Breast epithelium (tissue), 4 donors: Measurements from ENCODE around the gene PLXNA4. TPM values are rescaled to one million over a fixed set of nuclear protein-coding genes. Genes with fewer than 3 reads are reported as not detected.
"Not testable (repeated sequence)": the region's sequence is repeated elsewhere in the genome, so short reads cannot be mapped to it uniquely, and the experiment has no call there.

Experiments
- DNase-seq, 2 donors: peaks; one replicate each; pipeline ENCODE4 v3.0.0-alpha.2; 2019; ENCODE audit warnings: low spot score in 2 of 2
- H3K27ac ChIP-seq, 2 donors: fragments of 200-600 bp; sonication (generic) in 1 of 2; one replicate each; pipeline ENCODE4 v1.5.1; 2016 to 2019; ENCODE audit warnings: mild to moderate bottlenecking in 1 of 2
- H3K27me3 ChIP-seq, 2 donors: fragments of 200-600 bp; sonication (generic) in 1 of 2; one replicate each; pipeline versions ENCODE4 v1.5.1 to v1.6.0; 2017 to 2019; ENCODE audit warnings: control low read depth in 1 of 2, mild to moderate bottlenecking in 1 of 2
- H3K36me3 ChIP-seq: fragments of 200-600 bp; one replicate; pipeline ENCODE4 v1.5.1; 2019
- H3K4me1 ChIP-seq, 2 donors: fragments of 200-600 bp; sonication (generic); one replicate each; pipeline ENCODE4 v1.5.1; 2016 to 2019; ENCODE audit warnings: control low read depth in 1 of 2
- H3K4me3 ChIP-seq, 3 donors: fragments of 200-600 bp; sonication (generic); 1 replicate in 2 of 3; 2 replicates in 1 of 3; pipeline ENCODE4 v1.5.1; 2016 to 2019; ENCODE audit warnings: mild to moderate bottlenecking in 3 of 3, moderate library complexity in 2 of 3
- H3K9me3 ChIP-seq, 2 donors: fragments of 200-600 bp; sonication (generic) in 1 of 2; one replicate each; pipeline ENCODE4 v1.5.1; 2016 to 2019; ENCODE audit warnings: control low read depth in 1 of 2
- POLR2A ChIP-seq: fragments of 450-650 bp; IDR thresholded peaks from one replicate; pipeline ENCODE4 v1.6.1; 2016; ENCODE audit warnings: antibody characterized with exemption, mild to moderate bottlenecking, moderate library complexity
- POLR2AphosphoS5 ChIP-seq, 3 donors: sonication (generic); formaldehyde crosslinking; IDR thresholded peaks; one replicate each; pipeline ENCODE4 v1.6.1; 2017; ENCODE audit warnings: antibody characterized with exemption in 3 of 3
- intact Hi-C: fragments of 100-400 bp; cut with DNase I; formaldehyde crosslinking; loops from one replicate; pipeline ENCODE4 v1.15.1; 2023; ENCODE audit warnings: low total_unique reads
- total RNA-seq, 3 donors: library from RNA; depleted of rRNA; stranded (reverse); fragments of >200 nt; gene quantifications; one replicate each; pipeline ENCODE4 v1.1.0, GENCODE V29; 2016
- TF ChIP-seq, protein P1 (sequence below), 3 donors: fragments of 450-650 bp; IDR thresholded peaks; one replicate each; pipeline ENCODE4 v1.5.1; 2016 to 2017; ENCODE audit warnings: antibody characterized with exemption in 3 of 3, mild to moderate bottlenecking in 3 of 3, moderate library complexity in 3 of 3

Gene PLXNA4
- total RNA-seq, 3 donors from 2014 or later, result 7.2 to 32.5 (median 26.2) TPM

DNA sequence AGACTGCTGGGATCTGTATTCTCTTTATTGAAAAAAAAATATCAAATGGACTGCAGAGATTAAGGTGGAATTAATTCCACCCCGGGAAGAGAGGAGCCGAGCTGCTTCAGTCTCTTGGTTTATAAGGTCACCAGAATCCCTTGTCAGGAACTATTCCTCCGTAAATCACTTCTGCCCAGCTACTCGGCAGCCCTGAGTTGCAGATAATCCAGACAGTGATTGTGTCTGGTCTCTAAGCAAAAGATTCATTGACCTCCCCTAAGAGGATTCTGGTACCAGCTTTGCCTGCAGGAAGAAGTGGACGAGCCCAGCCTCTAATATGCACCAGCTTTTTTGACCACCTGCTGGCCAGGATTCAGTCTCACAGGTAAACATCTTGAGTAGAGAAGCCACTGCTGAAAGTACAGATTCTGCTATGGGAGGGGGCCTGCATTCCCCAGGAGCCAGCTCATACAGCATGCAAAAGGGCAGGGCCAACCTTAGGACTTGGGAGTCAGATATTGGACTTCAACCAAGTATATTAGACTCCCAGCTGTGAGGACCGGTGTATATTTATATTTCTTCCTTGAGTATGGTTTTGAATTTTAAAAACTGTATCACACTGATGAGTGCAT lies 27.1 kb upstream of the PLXNA4 start:
- no peak overlapping the region for H3K4me3 ChIP-seq
- H3K9me3 ChIP-seq, result no peaks in the 10 kb centered on the region
- no peak overlapping the region for H3K27ac ChIP-seq
- no peaks in the 10 kb centered on the region for H3K27me3 ChIP-seq
- no peaks in the 10 kb centered on the region for H3K4me1 ChIP-seq
- TF ChIP-seq POLR2AphosphoS5 (IDR thresholded peaks at IDR 0.05), result no peak
- TF ChIP-seq, protein P1, sequence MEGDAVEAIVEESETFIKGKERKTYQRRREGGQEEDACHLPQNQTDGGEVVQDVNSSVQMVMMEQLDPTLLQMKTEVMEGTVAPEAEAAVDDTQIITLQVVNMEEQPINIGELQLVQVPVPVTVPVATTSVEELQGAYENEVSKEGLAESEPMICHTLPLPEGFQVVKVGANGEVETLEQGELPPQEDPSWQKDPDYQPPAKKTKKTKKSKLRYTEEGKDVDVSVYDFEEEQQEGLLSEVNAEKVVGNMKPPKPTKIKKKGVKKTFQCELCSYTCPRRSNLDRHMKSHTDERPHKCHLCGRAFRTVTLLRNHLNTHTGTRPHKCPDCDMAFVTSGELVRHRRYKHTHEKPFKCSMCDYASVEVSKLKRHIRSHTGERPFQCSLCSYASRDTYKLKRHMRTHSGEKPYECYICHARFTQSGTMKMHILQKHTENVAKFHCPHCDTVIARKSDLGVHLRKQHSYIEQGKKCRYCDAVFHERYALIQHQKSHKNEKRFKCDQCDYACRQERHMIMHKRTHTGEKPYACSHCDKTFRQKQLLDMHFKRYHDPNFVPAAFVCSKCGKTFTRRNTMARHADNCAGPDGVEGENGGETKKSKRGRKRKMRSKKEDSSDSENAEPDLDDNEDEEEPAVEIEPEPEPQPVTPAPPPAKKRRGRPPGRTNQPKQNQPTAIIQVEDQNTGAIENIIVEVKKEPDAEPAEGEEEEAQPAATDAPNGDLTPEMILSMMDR (IDR thresholded peaks at IDR 0.05), result no peak
- TF ChIP-seq POLR2A, result no peak
- no peak for DNase-seq
- H3K36me3 ChIP-seq, result no peaks in the 10 kb centered on the region
- intact Hi-C loops, result no loop called here

DNA sequence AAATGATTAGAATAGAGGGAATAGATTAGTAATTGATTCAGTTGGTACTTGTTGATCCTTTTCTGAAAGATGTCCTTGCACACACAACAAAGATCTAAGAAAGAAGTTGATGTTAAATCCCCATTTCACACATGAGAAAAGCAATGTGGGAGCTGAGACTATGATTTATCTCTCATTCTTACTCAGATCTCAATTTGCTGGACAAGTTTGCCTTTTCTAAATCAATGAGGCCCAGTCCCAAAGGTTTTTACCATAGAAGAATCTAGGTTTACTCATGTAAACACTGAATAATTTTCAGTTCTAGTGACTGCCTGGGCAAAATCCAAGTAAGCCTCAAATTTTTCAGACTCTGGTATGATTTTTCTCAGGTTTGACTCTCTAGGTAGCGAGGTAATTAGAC lies 25.5 kb upstream of the PLXNA4 start:
- Histone ChIP-seq H3K27ac (no peak overlapping the region), H3K4me3 (no peak overlapping the region), H3K27me3 (no peaks in the 10 kb centered on the region), H3K9me3 (no peaks in the 10 kb centered on the region), H3K36me3 (no peaks in the 10 kb centered on the region), H3K4me1 (no peaks in the 10 kb centered on the region)
- TF ChIP-seq POLR2AphosphoS5 (IDR thresholded peaks at IDR 0.05) (no peak), POLR2A (no peak)
- TF ChIP-seq, protein P1 (IDR thresholded peaks at IDR 0.05), result no peak
- intact Hi-C loops, result no loop called here
- DNase-seq, result no peak

DNA sequence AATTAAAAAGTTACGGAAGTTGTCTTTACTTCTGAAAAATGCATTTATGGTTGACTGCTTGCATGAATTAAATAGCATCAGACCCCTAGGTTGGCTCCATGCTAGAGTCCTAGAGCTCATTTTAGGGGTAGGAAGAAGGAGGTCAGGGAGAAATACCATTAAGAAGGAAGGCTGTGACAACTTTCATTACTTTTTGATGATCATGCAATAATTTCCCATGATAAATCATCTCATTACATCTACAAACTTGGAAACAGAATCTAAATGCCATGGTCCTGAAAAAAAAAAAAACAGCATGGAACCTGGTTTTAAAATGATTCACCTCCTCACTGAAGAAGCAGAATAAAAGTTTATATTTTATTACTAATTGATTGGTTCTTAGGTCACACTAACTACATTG lies 20.3 kb upstream of the PLXNA4 start:
- no peak for DNase-seq
- H3K4me3 ChIP-seq, result no peak overlapping the region
- intact Hi-C loops, result no loop called here
- no peaks in the 10 kb centered on the region for H3K9me3 ChIP-seq
- TF ChIP-seq, protein P1 (IDR thresholded peaks at IDR 0.05), result no peak
- TF ChIP-seq POLR2A (no peak), POLR2AphosphoS5 (IDR thresholded peaks at IDR 0.05) (no peak)
- no peak overlapping the region for H3K27ac ChIP-seq
- no peaks in the 10 kb centered on the region for H3K4me1 ChIP-seq
- H3K36me3 ChIP-seq, result no peaks in the 10 kb centered on the region
- H3K27me3 ChIP-seq, result no peaks in the 10 kb centered on the region

DNA sequence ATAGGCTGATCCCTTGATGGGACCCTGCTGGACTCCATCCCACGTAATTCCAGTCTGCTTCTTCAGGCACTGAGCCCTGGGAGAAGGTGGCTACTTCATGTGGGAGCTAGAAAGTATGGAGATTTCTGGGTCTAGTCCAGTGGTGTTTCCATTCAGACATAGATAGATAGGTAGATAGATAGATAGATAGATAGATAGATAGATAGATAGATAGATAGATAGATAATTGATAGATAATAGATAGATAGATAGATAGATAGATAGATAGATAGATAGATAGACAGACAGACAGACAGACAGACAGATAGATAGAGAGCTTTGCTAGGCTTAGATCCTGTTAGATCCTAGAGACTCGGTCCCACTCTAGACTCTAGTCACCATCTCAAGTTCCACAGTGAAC lies 18.5 kb upstream of the PLXNA4 start:
- H3K4me1 ChIP-seq, H3K4me3 ChIP-seq, H3K27ac ChIP-seq, intact Hi-C loops, H3K9me3 ChIP-seq, DNase-seq, H3K27me3 ChIP-seq, H3K36me3 ChIP-seq: not testable (repeated sequence)

DNA sequence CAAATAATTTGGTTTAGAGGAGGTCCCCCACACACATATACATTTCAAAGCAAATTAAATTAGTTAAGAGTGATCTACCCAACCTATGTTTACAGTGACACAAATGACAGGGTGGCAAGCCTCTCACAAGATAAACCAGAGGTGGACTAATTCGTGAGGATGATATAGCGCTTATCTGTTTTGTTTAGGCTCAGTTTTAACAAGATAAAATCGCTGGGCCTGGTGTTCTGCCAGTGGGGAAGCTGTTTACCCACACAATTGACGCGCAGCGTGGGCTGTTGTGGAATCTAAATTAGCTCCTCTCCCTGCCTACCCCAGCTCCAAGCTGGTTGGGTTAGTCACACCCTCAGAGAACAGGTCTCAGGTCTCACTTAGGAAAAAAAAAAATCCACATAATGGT lies 16.7 kb upstream of the PLXNA4 start:
- intact Hi-C loops, result no loop called here
- no peak overlapping the region for H3K27ac ChIP-seq
- no peak overlapping the region for H3K4me3 ChIP-seq
- DNase-seq, result no peak
- H3K36me3 ChIP-seq, result no peaks in the 10 kb centered on the region
- no peaks in the 10 kb centered on the region for H3K27me3 ChIP-seq
- TF ChIP-seq POLR2A (no peak), POLR2AphosphoS5 (IDR thresholded peaks at IDR 0.05) (no peak)
- TF ChIP-seq, protein P1 (IDR thresholded peaks at IDR 0.05), result no peak
- H3K4me1 ChIP-seq, result no peaks in the 10 kb centered on the region
- H3K9me3 ChIP-seq, result no peaks in the 10 kb centered on the region
